Activated CD4-positive, alpha-beta memory T cell treated with anti-CD3 and anti-CD28 coated beads, Interleukin-2, amount 10 ng/mL, durations not matched to agents 7 days and 5 days (primary cell): ENCODE measurements around the gene ZNF558. TPM values are rescaled to one million over a fixed set of nuclear protein-coding genes. Genes with fewer than 3 reads are reported as not detected.
"Not testable (repeated sequence)": the region's sequence is repeated elsewhere in the genome, so short reads cannot be mapped to it uniquely, and the experiment has no call there.

Experiments
- CTCF ChIA-PET: fragments of 350-600 bp; sonication (Branson Sonifier 250); formaldehyde crosslinking; loops from one replicate; lab custom pipeline; 2021; ENCODE audit warnings: antibody characterized with exemption, inconsistent platforms; lab: Charles Lee
- POLR2A ChIA-PET: fragments of 350-600 bp; sonication (Branson Sonifier 250); formaldehyde crosslinking; loops from one replicate; lab custom pipeline; 2021; ENCODE audit warnings: antibody characterized with exemption; lab: Charles Lee
- DNase-seq: peaks from one replicate; pipeline ENCODE4 v3.0.0-alpha.2; 2020
- H3K27ac Mint-ChIP-seq: one replicate; pipeline ENCODE4 v1.8.0; 2021; ENCODE audit warnings: mild to moderate bottlenecking, mixed read lengths
- H3K27me3 Mint-ChIP-seq: one replicate; pipeline ENCODE4 v1.8.0; 2021; ENCODE audit warnings: mixed read lengths
- H3K36me3 Mint-ChIP-seq: one replicate; pipeline ENCODE4 v1.8.0; 2021; ENCODE audit warnings: low read depth, mixed read lengths
- H3K4me1 Mint-ChIP-seq: one replicate; pipeline ENCODE4 v1.8.0; 2021; ENCODE audit warnings: mixed read lengths
- H3K4me3 Mint-ChIP-seq: one replicate; pipeline ENCODE4 v1.8.0; 2021; ENCODE audit warnings: mild to moderate bottlenecking, mixed read lengths
- H3K9me3 Mint-ChIP-seq: one replicate; pipeline ENCODE4 v1.8.0; 2021; ENCODE audit warnings: mixed read lengths
- total RNA-seq, 2 experiments: library from RNA; stranded (reverse); gene quantifications; one replicate each; pipeline ENCODE4 v1.2.3, GENCODE V29; 2021

ZNF558 gene
- total RNA-seq, 2 experiments from 2014 or later: 25.0 to 26.1 TPM

DNA sequence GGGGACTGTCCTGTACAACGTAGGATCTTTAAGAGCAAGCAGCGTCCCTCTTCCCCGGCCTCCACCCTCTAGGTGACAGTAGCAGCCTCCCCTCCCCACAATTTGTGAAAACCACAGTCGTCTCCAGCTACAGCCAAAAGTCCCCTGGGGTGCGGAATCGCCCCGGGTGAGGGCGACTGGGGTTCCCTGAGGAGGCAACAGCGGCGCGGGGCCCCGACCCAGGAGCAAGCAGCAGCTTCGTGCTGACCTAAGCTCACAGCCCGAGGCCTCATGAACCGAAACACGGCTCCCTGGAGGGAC, 322 bp downstream of the ZNF558 start:
- Mint-ChIP-seq H3K27me3 (peaks cover 6% of the 10 kb centered on the region), H3K4me3 (peak overlapping the region; percentile 84), H3K27ac (peak overlapping the region; percentile 96), H3K36me3 (peaks cover 27% of the 10 kb centered on the region), H3K9me3 (peaks cover 8% of the 10 kb centered on the region), H3K4me1 (peaks cover 27% of the 10 kb centered on the region)
- no peak for DNase-seq
- ChIA-PET POLR2A (interaction anchor here (2.8 kb wide), 1 partner anchor 11 kb away, joined by 11 read pairs; no protein-coding TSS in a partner anchor), CTCF (interaction anchor here (1.5 to 1.9 kb wide), 2 partner anchors 133 to 138 kb away, joined by 3 to 6 read pairs; partner anchors contain the start of gene ACTL9)

DNA sequence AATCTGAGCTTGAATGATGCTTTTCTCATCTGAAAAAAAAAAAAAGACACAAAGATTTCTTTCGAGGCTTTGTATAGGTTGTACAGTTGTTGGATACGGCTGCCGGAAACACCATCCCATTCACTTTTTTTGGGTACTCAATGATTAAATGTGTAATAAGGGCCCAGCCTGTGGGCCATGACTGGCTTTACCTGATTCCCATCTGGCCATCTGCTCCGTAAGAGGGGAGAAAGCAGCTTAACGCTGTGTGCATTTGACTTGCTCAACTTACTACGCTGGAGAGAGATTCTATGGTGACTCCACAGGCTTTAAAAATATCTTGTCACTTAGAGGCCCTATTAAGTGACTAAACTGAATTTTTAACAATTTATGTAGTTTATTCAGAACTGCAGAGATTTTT, 731 bp downstream of the ZNF558 start:
- Mint-ChIP-seq H3K27ac (peak overlapping the region; percentile 96), H3K4me1 (peaks cover 27% of the 10 kb centered on the region), H3K4me3 (peak overlapping the region; percentile 84), H3K36me3 (peaks cover 27% of the 10 kb centered on the region), H3K27me3 (peaks cover 6% of the 10 kb centered on the region), H3K9me3 (peaks cover 8% of the 10 kb centered on the region)
- no peak for DNase-seq
- ChIA-PET POLR2A (interaction anchor here (0.6 to 2.8 kb wide), 2 partner anchors 11 to 218 kb away, joined by 3 to 11 read pairs; no protein-coding TSS in a partner anchor), CTCF (interaction anchor here (0.6 to 1.9 kb wide), 2 partner anchors 133 to 834 kb away, joined by 3 to 6 read pairs; partner anchors contain the start of gene ACTL9)

DNA sequence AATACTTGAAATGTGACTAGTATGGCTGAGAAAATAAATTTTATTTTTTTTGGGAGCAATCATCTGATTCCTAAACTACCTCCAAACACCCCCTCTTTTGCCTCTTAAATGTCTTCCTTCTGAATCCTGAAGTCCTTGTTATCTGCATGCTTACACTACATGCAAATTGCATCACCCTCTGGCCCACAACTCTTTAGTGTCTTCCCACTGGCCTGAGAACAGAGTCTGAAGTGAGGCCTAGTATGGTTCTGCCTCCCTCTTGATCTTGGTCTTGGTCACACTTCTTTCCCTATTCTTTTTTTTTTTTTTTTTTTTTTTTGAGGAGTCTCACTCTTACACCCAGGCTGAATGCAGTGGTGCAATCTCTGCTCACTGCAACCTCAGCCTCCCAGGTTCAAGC, 4.8 kb downstream of the ZNF558 start:
- no peak overlapping the region for H3K4me3 Mint-ChIP-seq
- H3K27ac Mint-ChIP-seq: no peak overlapping the region
- CTCF ChIA-PET: no interaction called here
- H3K36me3 Mint-ChIP-seq: peaks cover 60% of the 10 kb centered on the region
- POLR2A ChIA-PET: no interaction called here
- peaks cover 14% of the 10 kb centered on the region for H3K4me1 Mint-ChIP-seq
- no peak for DNase-seq
- no peaks in the 10 kb centered on the region for H3K27me3 Mint-ChIP-seq
- H3K9me3 Mint-ChIP-seq: peaks cover 6% of the 10 kb centered on the region

DNA sequence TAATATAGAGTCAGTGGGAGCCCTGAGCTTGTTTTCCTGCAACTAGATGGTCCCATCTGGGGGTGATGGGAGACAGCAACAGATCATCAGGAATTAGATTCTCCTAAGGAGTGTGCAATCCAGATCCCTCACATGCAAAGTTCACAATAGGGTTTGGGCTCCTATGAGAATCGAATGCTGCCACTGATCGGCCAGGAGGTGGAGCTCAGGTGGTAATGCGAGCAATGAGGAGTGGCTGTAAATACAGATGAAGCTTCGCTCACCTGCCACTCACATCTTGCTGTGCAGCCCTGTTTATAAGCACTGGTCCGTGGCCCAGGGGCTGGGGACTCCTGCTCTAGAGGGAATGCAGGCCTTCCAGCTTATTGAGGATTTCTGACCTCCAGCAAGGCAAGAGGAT, 5.7 kb downstream of the ZNF558 start:
- Mint-ChIP-seq H3K27ac (no peak overlapping the region), H3K36me3 (peaks cover 68% of the 10 kb centered on the region), H3K4me1 (peaks cover 9% of the 10 kb centered on the region), H3K9me3 (peaks cover 6% of the 10 kb centered on the region), H3K4me3 (no peak overlapping the region), H3K27me3 (no peaks in the 10 kb centered on the region)
- CTCF ChIA-PET: no interaction called here
- POLR2A ChIA-PET: no interaction called here
- DNase-seq: no peak

DNA sequence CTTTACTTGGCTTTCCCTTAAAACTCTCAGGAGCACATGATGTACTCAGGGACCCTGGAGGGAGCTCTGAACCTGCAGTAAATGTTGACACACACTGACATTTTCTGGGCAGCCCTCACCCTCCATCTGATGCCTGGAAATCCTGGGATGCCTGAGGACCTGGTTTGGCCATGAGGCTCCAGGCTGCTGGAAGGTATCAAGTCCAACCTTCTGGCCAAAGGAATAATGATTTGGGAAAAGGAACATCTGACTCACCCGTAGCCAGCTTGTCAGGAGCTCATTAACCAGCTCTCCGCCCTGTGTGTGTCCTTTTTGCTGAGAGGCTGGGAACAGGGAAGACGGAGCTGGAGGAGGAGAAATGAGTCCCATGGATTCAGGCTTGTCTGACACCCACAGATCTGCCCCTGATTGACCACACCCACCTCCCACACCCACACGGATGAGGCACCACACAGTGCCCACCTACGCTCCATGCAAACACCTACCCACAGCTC, 10.3 kb downstream of the ZNF558 start:
- H3K36me3 Mint-ChIP-seq: peaks cover 82% of the 10 kb centered on the region
- H3K4me1 Mint-ChIP-seq: no peaks in the 10 kb centered on the region
- no peak overlapping the region for H3K4me3 Mint-ChIP-seq
- POLR2A ChIA-PET: interaction anchor here (2.4 kb wide), 1 partner anchor 10 kb away, joined by 11 read pairs; the partner anchor contains the start of genes MBD3L1 and ZNF558
- no peak for DNase-seq
- no peaks in the 10 kb centered on the region for H3K27me3 Mint-ChIP-seq
- H3K9me3 Mint-ChIP-seq: peaks cover 24% of the 10 kb centered on the region
- CTCF ChIA-PET: no interaction called here
- no peak overlapping the region for H3K27ac Mint-ChIP-seq

DNA sequence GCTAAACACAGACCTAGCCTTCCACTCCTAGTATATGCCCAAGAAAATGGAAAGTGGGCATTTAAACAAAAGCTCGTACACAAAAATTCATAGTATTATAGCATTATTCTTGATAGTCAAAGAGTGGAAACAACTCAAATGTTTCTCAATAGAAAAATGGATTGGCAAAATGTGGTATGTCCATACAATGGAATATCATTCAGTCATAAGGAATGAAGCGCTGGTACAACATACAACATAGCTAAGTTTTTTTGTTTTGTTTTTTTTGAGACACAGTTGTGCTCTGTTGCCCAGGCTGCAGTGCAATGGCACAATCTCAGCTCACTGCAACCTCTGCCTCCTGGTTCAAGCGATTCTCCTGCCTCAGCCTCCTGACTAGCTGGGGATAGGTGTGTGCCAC, 11.9 kb downstream of the ZNF558 start:
- CTCF ChIA-PET: no interaction called here
- POLR2A ChIA-PET: interaction anchor here (2.4 kb wide), 1 partner anchor 12 kb away, joined by 11 read pairs; the partner anchor contains the start of genes MBD3L1 and ZNF558

DNA sequence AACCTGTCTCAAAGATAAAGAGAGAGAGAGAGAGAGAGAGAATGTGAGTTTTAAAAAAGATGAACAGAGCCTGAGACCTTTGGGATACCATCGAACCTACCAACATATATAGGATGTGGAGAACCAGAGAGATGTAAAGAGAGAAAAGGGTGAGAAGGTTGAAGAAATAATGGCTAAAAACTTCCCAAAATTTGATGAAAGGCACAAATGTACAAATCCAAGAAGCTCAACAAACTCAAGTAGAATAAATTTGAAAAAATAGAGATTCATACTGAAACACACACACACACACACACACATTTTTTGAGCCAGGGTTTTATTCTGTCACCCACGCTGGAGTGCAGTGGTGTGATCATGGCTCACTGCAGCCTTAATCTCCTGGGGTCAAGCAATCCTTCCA, 16.3 kb downstream of the ZNF558 start:
- H3K9me3 Mint-ChIP-seq: peaks cover 71% of the 10 kb centered on the region
- H3K27me3 Mint-ChIP-seq: no peaks in the 10 kb centered on the region
- ChIA-PET POLR2A (no interaction called here), CTCF (no interaction called here)
- H3K27ac Mint-ChIP-seq: no peak overlapping the region
- H3K36me3 Mint-ChIP-seq: peaks cover 95% of the 10 kb centered on the region
- H3K4me3 Mint-ChIP-seq: no peak overlapping the region
- DNase-seq: no peak
- no peaks in the 10 kb centered on the region for H3K4me1 Mint-ChIP-seq

More for the DNA sequence above, 11.9 kb downstream of the ZNF558 start:
- H3K27ac Mint-ChIP-seq: no peak overlapping the region
- peaks cover 36% of the 10 kb centered on the region for H3K9me3 Mint-ChIP-seq
- no peaks in the 10 kb centered on the region for H3K27me3 Mint-ChIP-seq
- no peak overlapping the region for H3K4me3 Mint-ChIP-seq
- peaks cover 93% of the 10 kb centered on the region for H3K36me3 Mint-ChIP-seq
- no peak for DNase-seq
- H3K4me1 Mint-ChIP-seq: no peaks in the 10 kb centered on the region

DNA sequence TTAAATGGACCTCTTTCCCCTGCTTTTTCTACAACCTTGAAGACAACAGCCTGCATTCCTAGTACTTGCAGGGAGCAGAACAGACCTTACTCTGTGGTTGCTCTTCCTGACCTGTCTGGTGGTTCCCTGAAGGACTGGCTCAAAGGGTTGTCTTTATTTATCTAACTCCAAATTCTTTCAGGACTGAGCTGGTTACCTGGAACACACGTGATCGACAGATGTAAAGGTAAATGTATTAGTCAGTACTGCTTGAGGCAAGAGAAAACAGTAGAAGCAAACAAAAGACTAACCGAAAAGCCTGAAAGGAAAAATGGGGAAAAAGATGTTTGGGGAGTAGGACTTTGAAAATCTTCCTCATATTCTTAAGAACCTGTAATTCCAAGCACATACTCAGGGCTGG, 17.9 kb downstream of the ZNF558 start:
- ChIA-PET CTCF (no interaction called here), POLR2A (no interaction called here)
- Mint-ChIP-seq H3K4me1 (no peaks in the 10 kb centered on the region), H3K27me3 (no peaks in the 10 kb centered on the region), H3K9me3 (peaks cover 78% of the 10 kb centered on the region), H3K4me3 (no peak overlapping the region), H3K36me3 (peaks cover 91% of the 10 kb centered on the region), H3K27ac (no peak overlapping the region)
- DNase-seq: no peak

DNA sequence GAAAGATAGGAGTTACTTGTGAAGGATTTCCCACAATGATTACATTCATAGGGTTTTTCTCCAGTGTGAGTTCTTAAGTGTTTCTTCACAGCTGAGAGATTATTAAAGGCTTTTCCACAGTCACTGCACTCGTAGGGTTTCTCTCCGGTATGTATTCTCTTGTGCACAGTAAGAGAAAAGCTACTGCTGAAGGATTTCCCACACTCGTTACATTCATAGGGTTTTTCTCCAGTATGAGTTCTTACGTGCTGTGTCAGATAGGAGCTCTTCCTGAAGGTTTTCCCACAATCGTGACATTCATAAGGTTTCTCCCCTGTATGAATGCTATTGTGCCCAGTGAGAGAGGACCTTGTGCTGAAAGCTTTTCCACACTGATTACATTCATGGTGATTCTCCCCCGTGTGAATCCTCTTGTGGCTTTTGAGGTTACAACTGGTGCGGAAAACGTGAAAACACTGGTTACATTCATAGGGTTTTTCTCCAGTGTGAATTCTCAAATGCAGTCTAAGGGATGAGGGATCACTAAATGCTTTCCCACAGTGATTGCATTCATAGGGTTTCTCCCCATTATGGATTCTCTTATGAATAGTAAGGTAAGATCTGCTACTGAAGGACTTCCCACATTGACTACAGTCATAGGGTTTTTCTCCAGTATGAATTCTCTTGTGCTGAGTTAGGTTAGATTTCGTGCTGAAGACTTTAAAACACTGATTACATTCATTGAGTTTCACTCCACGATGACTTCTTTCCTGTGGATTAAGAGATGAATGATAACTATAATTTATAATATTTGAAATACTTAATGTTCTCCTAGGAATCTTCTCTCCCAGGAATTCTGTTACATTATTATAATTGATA, 20.6 kb downstream of the ZNF558 start:
- Mint-ChIP-seq H3K4me3 (no peak overlapping the region), H3K9me3 (peaks cover 80% of the 10 kb centered on the region), H3K4me1 (no peaks in the 10 kb centered on the region), H3K36me3 (peaks cover 85% of the 10 kb centered on the region), H3K27ac (no peak overlapping the region), H3K27me3 (no peaks in the 10 kb centered on the region)
- POLR2A ChIA-PET: no interaction called here
- no peak for DNase-seq
- CTCF ChIA-PET: interaction anchor here (0.7 kb wide), 1 partner anchor 9 kb away, joined by 3 read pairs; no protein-coding TSS in a partner anchor

DNA sequence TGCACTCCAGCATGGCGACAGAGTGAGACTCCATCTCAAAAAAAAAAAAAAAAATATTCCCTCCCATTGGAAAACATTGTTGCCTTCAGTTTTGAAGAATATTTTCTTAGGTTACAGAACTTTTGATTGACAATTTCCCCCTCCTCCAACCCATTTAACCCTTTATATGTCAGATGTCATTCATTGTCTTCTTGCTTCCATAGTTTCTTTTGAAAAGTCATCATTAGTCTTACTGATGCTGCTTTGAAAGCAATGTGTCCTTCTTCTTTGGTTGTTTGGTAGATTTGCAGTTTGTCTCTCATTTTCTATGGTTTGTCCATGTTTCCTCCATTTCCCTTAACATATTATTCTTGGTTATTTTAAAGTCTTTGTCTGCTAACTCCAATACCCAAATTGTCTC, 25.4 kb downstream of the ZNF558 start:
- Mint-ChIP-seq H3K27me3 (no peaks in the 10 kb centered on the region), H3K27ac (no peak overlapping the region), H3K9me3 (peaks cover 57% of the 10 kb centered on the region), H3K36me3 (peaks cover 62% of the 10 kb centered on the region), H3K4me1 (no peaks in the 10 kb centered on the region), H3K4me3 (no peak overlapping the region)
- no peak for DNase-seq
- ChIA-PET CTCF (no interaction called here), POLR2A (no interaction called here)

DNA sequence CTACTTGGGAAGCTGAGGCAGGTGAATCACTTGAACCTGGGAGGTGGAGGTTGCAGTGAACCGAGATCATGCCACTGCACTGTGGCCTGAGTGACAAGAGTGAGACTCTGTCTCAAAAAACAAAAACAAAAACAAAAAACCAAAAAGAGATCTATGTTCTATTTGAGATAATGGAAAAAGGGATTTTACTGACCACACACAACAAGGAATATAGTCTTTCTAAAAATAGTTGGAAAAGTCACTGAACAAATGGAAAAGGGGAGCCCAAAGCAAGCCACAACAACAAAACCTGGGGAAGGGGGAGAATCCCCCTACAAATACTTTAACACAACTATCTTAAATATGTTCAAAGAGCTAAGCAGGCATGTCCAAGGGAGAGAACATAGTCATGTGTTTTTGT, 37.3 kb downstream of the ZNF558 start:
- no peaks in the 10 kb centered on the region for H3K36me3 Mint-ChIP-seq
- H3K4me1 Mint-ChIP-seq: no peaks in the 10 kb centered on the region
- no peak overlapping the region for H3K27ac Mint-ChIP-seq
- H3K27me3 Mint-ChIP-seq: no peaks in the 10 kb centered on the region
- DNase-seq: no peak
- POLR2A ChIA-PET: no interaction called here
- peaks cover 9% of the 10 kb centered on the region for H3K9me3 Mint-ChIP-seq
- CTCF ChIA-PET: no interaction called here
- H3K4me3 Mint-ChIP-seq: no peak overlapping the region

DNA sequence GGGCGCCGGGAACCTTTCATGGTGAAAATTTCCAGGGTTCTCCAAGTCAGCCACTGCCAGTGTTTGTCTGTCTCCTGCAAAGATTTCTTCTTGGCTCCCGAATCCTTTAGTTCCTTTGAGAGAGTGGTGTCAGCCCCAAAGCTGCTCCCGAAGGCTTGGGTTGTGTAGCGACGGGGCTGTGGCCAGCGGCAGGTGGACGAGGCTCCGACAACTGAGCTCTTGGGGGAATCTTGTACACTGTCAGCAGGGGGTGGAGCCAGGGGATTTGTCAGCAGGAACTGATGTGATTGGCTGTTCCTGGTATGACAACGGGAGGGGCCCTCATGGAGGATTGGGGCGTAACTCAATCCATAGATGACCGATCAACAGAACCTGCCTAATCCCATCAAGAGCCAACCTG, 58.5 kb downstream of the ZNF558 start:
- H3K9me3 Mint-ChIP-seq: not testable (repeated sequence)

DNA sequence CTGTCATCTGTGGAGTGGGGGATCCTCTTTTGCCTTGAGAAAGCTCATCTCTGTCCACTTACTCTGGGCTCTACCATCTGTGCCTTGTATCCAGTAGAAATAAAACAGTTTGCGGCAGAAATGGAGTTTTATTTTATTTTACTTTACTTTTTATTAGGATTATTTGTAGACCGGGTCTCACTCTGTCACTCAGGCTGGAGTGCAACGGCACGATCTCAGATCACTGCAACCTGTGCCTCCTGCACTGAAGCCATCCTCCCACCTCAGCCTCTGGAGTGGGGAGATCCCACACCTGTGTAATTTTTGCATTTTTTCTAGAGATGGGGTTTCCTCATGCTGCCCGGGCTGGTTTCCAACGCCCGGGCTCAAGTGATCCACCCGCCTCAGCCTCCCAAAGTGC, 62.8 kb downstream of the ZNF558 start:
- POLR2A ChIA-PET, H3K9me3 Mint-ChIP-seq, H3K27me3 Mint-ChIP-seq, H3K27ac Mint-ChIP-seq, CTCF ChIA-PET, H3K36me3 Mint-ChIP-seq, H3K4me3 Mint-ChIP-seq, H3K4me1 Mint-ChIP-seq, DNase-seq: not testable (repeated sequence)

More for the DNA sequence above, 58.5 kb downstream of the ZNF558 start:
- H3K36me3 Mint-ChIP-seq, POLR2A ChIA-PET, H3K27me3 Mint-ChIP-seq, H3K4me3 Mint-ChIP-seq, CTCF ChIA-PET, H3K4me1 Mint-ChIP-seq, H3K27ac Mint-ChIP-seq, DNase-seq: not testable (repeated sequence)
